ENCODE measurements around the gene GALNT6. TPM values are rescaled to one million over a fixed set of nuclear protein-coding genes. Genes with fewer than 3 reads are reported as not detected.
"Not testable (repeated sequence)": the region's sequence is repeated elsewhere in the genome, so short reads cannot be mapped to it uniquely, and the experiment has no call there.

GALNT6 gene
- total and polyA plus RNA-seq, 7 experiments from 2014 or later: 2.5 to 19.5 (median 13.4) TPM

GRCh38 chr12:51341251-51342007, 49.8 kb downstream of the GALNT6 start:
- Histone ChIP-seq H3K4me1 (ENCODE audit: control insufficient read depth in 2 of 2, insufficient read depth in 2 of 2, low read length in 2 of 2) (peaks cover 4 to 8% of the 10 kb centered on the region in 2 donors), H3K9me3 (ENCODE audit: control insufficient read depth in 2 of 3, low read length in 3 of 3) (no peaks in the 10 kb centered on the region), H3K36me3 (ENCODE audit: control insufficient read depth in 2 of 3, insufficient read depth in 3 of 3, low read length in 3 of 3) (no peaks in the 10 kb centered on the region), H3K27ac (ENCODE audit: low read depth, low read length) (peak overlapping the region; percentile 39), H3K27me3 (ENCODE audit: control insufficient read depth in 2 of 2, insufficient read depth in 2 of 2, low read length in 2 of 2) (no peaks in the 10 kb centered on the region), H3K4me3 (ENCODE audit: low read length) (peak overlapping the region; percentile 6)
- POLR2A ChIA-PET: interaction anchor here (0.6 to 15.4 kb wide), 13 partner anchors 19 to 522 kb away, joined by 3 to 320 read pairs (median 4); partner anchors contain the start of genes BIN2, DAZAP2, POU6F1 and SMAGP
- Mint-ChIP-seq H3K36me3 (no peaks in the 10 kb centered on the region), H3K9me3 (no peaks in the 10 kb centered on the region), H3K4me3 (peak overlapping the region; percentile 41 to 84 (median 65)), H3K27ac (peak overlapping the region; percentile 38 to 92 (median 84)), H3K27me3 (no peaks in the 10 kb centered on the region), H3K4me1 (peaks cover 14 to 26% (median 16%) of the 10 kb centered on the region in 7 donors)
- ATAC-seq (peak; percentile 96), DNase-seq (peak; percentile 36 to 79 (median 69))
- intact Hi-C loops (cut with micrococcal nuclease): loop anchor here (1.0 to 5.0 kb wide), 11 partner anchors 15 to 574 kb away; no protein-coding TSS in a partner anchor
- CTCF ChIA-PET: interaction anchor here (0.6 to 4.9 kb wide), 34 partner anchors 9 to 774 kb away, joined by 3 to 118 read pairs (median 5); partner anchors contain the start of genes BIN2, POU6F1 and SMAGP

- intact Hi-C loops (cut with micrococcal nuclease): loop anchor here (2.0 to 5.0 kb wide), 4 partner anchors 32 to 572 kb away; no protein-coding TSS in a partner anchor
- no peak for ATAC-seq
- POLR2A ChIA-PET: interaction anchor here (0.7 to 15.4 kb wide), 4 partner anchors 18 to 158 kb away, joined by 3 to 320 read pairs (median 24); partner anchors contain the start of genes BIN2 and SMAGP
These were observed 51.5 kb downstream of the GALNT6 start for GRCh38 chr12:51339750-51340149.

GRCh38 chr12:51337336-51337735, 53.9 kb downstream of the GALNT6 start:
- H3K27me3 ChIP-seq (ENCODE audit: control insufficient read depth in 2 of 2, insufficient read depth in 2 of 2, low read length in 2 of 2); H3K36me3 Mint-ChIP-seq; H3K36me3 ChIP-seq (ENCODE audit: control insufficient read depth in 2 of 3, insufficient read depth in 3 of 3, low read length in 3 of 3); H3K4me3 Mint-ChIP-seq; H3K9me3 ChIP-seq (ENCODE audit: control insufficient read depth in 2 of 3, low read length in 3 of 3); H3K9me3 Mint-ChIP-seq; ATAC-seq; H3K4me1 ChIP-seq (ENCODE audit: control insufficient read depth in 2 of 2, insufficient read depth in 2 of 2, low read length in 2 of 2); intact Hi-C loops (cut with micrococcal nuclease); H3K27ac ChIP-seq (ENCODE audit: low read depth, low read length); H3K27me3 Mint-ChIP-seq; H3K4me3 ChIP-seq (ENCODE audit: low read length); DNase-seq: not testable (repeated sequence)
- POLR2A ChIA-PET: interaction anchor here (0.6 to 15.4 kb wide), 2 partner anchors 15 to 287 kb away, joined by 3 to 320 read pairs; partner anchors contain the start of gene BIN2
- CTCF ChIA-PET: interaction anchor here (0.6 to 1.5 kb wide), 3 partner anchors 17 to 89 kb away, joined by 3 to 5 read pairs (median 4); partner anchors contain the start of gene SMAGP
- H3K27ac Mint-ChIP-seq: peak overlapping the region in 1 of 9 donors; percentile 17
- peaks cover 18 to 45% (median 31%) of the 10 kb centered on the region in 7 donors for H3K4me1 Mint-ChIP-seq

More at GRCh38 chr12:51339750-51340149, 51.5 kb downstream of the GALNT6 start:
- peak overlapping the region in 2 of 9 donors; percentile 32 to 34 for H3K27ac Mint-ChIP-seq
- no peak overlapping the region for H3K4me3 ChIP-seq (ENCODE audit: low read length)
- no peaks in the 10 kb centered on the region for H3K36me3 ChIP-seq (ENCODE audit: control insufficient read depth in 2 of 3, insufficient read depth in 3 of 3, low read length in 3 of 3)
- no peak overlapping the region for H3K4me3 Mint-ChIP-seq
- H3K27me3 Mint-ChIP-seq: peaks cover 0 to 3% (median 0%) of the 10 kb centered on the region in 5 donors
- CTCF ChIA-PET: interaction anchor here (0.6 to 4.9 kb wide), 7 partner anchors 19 to 95 kb away, joined by 3 to 118 read pairs (median 23); partner anchors contain the start of genes BIN2 and SMAGP
- H3K27me3 ChIP-seq (ENCODE audit: control insufficient read depth in 2 of 2, insufficient read depth in 2 of 2, low read length in 2 of 2): no peaks in the 10 kb centered on the region
- H3K9me3 ChIP-seq (ENCODE audit: control insufficient read depth in 2 of 3, low read length in 3 of 3): no peaks in the 10 kb centered on the region
- H3K27ac ChIP-seq (ENCODE audit: low read depth, low read length): no peak overlapping the region
- peaks cover 4 to 8% of the 10 kb centered on the region in 2 donors for H3K4me1 ChIP-seq (ENCODE audit: control insufficient read depth in 2 of 2, insufficient read depth in 2 of 2, low read length in 2 of 2)
- H3K36me3 Mint-ChIP-seq: no peaks in the 10 kb centered on the region
- H3K9me3 Mint-ChIP-seq: no peaks in the 10 kb centered on the region
- no peak for DNase-seq
- H3K4me1 Mint-ChIP-seq: peaks cover 15 to 34% (median 27%) of the 10 kb centered on the region in 7 donors

DNA sequence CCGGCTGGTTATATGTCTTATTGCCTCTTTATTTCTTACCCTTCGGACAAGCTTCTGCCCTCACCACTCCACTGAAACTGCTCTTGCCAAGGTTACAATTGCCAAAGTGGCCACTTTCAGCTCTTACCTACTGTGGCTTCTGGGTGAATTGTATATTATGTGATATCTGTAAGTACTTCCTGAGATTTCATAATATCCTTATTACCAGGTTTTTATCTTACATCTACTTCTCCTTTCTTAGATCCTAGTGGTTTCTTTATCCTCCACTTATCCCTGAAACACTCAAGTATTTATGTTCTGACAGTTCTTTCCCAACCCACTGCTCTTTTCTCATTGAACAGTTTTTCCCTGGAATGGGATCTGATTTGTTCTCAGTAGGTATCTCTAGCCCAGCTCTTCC, 55.3 kb downstream of the GALNT6 start:
- intact Hi-C loops (cut with micrococcal nuclease): no loop called here
- CTCF ChIA-PET: interaction anchor here (0.6 to 0.7 kb wide), 4 partner anchors 13 to 67 kb away, joined by 3 read pairs; no protein-coding TSS in a partner anchor

GRCh38 chr12:51334764-51335163, 56.4 kb downstream of the GALNT6 start:
- ChIA-PET POLR2A (interaction anchor here (1.1 to 15.4 kb wide), 2 partner anchors 13 to 53 kb away, joined by 3 to 320 read pairs; partner anchors contain the start of gene BIN2), CTCF (no interaction called here)
- no peaks in the 10 kb centered on the region for H3K9me3 ChIP-seq (ENCODE audit: control insufficient read depth in 2 of 3, low read length in 3 of 3)
- no peaks in the 10 kb centered on the region for H3K27me3 ChIP-seq (ENCODE audit: control insufficient read depth in 2 of 2, insufficient read depth in 2 of 2, low read length in 2 of 2)
- intact Hi-C loops (cut with micrococcal nuclease): no loop called here
- peaks cover 19 to 54% (median 40%) of the 10 kb centered on the region in 7 donors for H3K4me1 Mint-ChIP-seq
- no peaks in the 10 kb centered on the region for H3K9me3 Mint-ChIP-seq
- ATAC-seq: no peak
- no peak overlapping the region for H3K4me3 ChIP-seq (ENCODE audit: low read length)
- H3K27ac Mint-ChIP-seq: peak overlapping the region in 8 of 9 donors; percentile 7 to 83 (median 24)
- no peaks in the 10 kb centered on the region for H3K36me3 ChIP-seq (ENCODE audit: control insufficient read depth in 2 of 3, insufficient read depth in 3 of 3, low read length in 3 of 3)
- peaks cover 0 to 3% (median 0%) of the 10 kb centered on the region in 5 donors for H3K27me3 Mint-ChIP-seq
- DNase-seq: no peak
- H3K27ac ChIP-seq (ENCODE audit: low read depth, low read length): no peak overlapping the region
- no peak overlapping the region for H3K4me3 Mint-ChIP-seq
- peaks cover 0 to 2% (median 0%) of the 10 kb centered on the region in 5 donors for H3K36me3 Mint-ChIP-seq
- peaks cover 7 to 17% of the 10 kb centered on the region in 2 donors for H3K4me1 ChIP-seq (ENCODE audit: control insufficient read depth in 2 of 2, insufficient read depth in 2 of 2, low read length in 2 of 2)

More for the DNA sequence above, 55.3 kb downstream of the GALNT6 start:
- H3K9me3 ChIP-seq (ENCODE audit: control insufficient read depth in 2 of 3, low read length in 3 of 3): no peaks in the 10 kb centered on the region
- H3K36me3 ChIP-seq (ENCODE audit: control insufficient read depth in 2 of 3, insufficient read depth in 3 of 3, low read length in 3 of 3): no peaks in the 10 kb centered on the region
- Mint-ChIP-seq H3K27me3 (peaks cover 0 to 3% (median 0%) of the 10 kb centered on the region in 5 donors), H3K36me3 (no peaks in the 10 kb centered on the region), H3K9me3 (no peaks in the 10 kb centered on the region), H3K4me3 (no peak overlapping the region), H3K27ac (peak overlapping the region in 3 of 9 donors; percentile 3 to 12 (median 9)), H3K4me1 (peaks cover 13 to 47% (median 30%) of the 10 kb centered on the region in 7 donors)
- H3K4me1 ChIP-seq (ENCODE audit: control insufficient read depth in 2 of 2, insufficient read depth in 2 of 2, low read length in 2 of 2): peaks cover 0 to 8% of the 10 kb centered on the region in 2 donors
- H3K27me3 ChIP-seq (ENCODE audit: control insufficient read depth in 2 of 2, insufficient read depth in 2 of 2, low read length in 2 of 2): no peaks in the 10 kb centered on the region
- POLR2A ChIA-PET: interaction anchor here (15.4 kb wide), 1 partner anchor 14 kb away, joined by 320 read pairs; the partner anchor contains the start of gene BIN2
- peak; percentile 64 for ATAC-seq
- H3K4me3 ChIP-seq (ENCODE audit: low read length): no peak overlapping the region
- H3K27ac ChIP-seq (ENCODE audit: low read depth, low read length): no peak overlapping the region
- DNase-seq: no peak

GRCh38 chr12:51333536-51333935, 57.7 kb downstream of the GALNT6 start:
- ChIA-PET POLR2A (interaction anchor here (0.6 to 23.8 kb wide), 5 partner anchors 3 to 95 kb away, joined by 3 to 320 read pairs (median 3); partner anchors contain the start of genes BIN2 and DAZAP2), CTCF (interaction anchor here (1.4 kb wide), 1 partner anchor 12 kb away, joined by 4 read pairs; no protein-coding TSS in a partner anchor)
- H3K4me3 Mint-ChIP-seq: no peak overlapping the region
- no peaks in the 10 kb centered on the region for H3K36me3 ChIP-seq (ENCODE audit: control insufficient read depth in 2 of 3, insufficient read depth in 3 of 3, low read length in 3 of 3)
- DNase-seq (no peak), ATAC-seq (no peak)
- H3K9me3 ChIP-seq (ENCODE audit: control insufficient read depth in 2 of 3, low read length in 3 of 3): no peaks in the 10 kb centered on the region
- H3K27me3 Mint-ChIP-seq: peaks cover 0 to 3% (median 0%) of the 10 kb centered on the region in 5 donors
- H3K4me1 ChIP-seq (ENCODE audit: control insufficient read depth in 2 of 2, insufficient read depth in 2 of 2, low read length in 2 of 2): peaks cover 20 to 28% of the 10 kb centered on the region in 2 donors
- H3K4me1 Mint-ChIP-seq: peaks cover 25 to 62% (median 49%) of the 10 kb centered on the region in 7 donors
- no peaks in the 10 kb centered on the region for H3K27me3 ChIP-seq (ENCODE audit: control insufficient read depth in 2 of 2, insufficient read depth in 2 of 2, low read length in 2 of 2)
- H3K27ac ChIP-seq (ENCODE audit: low read depth, low read length): no peak overlapping the region
- H3K9me3 Mint-ChIP-seq: no peaks in the 10 kb centered on the region
- peak overlapping the region in 8 of 9 donors; percentile 13 to 83 (median 64) for H3K27ac Mint-ChIP-seq
- peaks cover 0 to 3% (median 0%) of the 10 kb centered on the region in 5 donors for H3K36me3 Mint-ChIP-seq
- no peak overlapping the region for H3K4me3 ChIP-seq (ENCODE audit: low read length)
- intact Hi-C loops (cut with micrococcal nuclease): no loop called here

All from naive thymus-derived CD4-positive, alpha-beta T cell (primary cell).